Inferior parietal cortex (tissue), 1 donor: Measurements from ENCODE around the gene CEP112.

Source experiments
- DNase-seq: peaks from one replicate; pipeline ENCODE4 v3.0.0-alpha.2; 2016; ENCODE audit errors: extremely low spot score

Gene CEP112

DNA sequence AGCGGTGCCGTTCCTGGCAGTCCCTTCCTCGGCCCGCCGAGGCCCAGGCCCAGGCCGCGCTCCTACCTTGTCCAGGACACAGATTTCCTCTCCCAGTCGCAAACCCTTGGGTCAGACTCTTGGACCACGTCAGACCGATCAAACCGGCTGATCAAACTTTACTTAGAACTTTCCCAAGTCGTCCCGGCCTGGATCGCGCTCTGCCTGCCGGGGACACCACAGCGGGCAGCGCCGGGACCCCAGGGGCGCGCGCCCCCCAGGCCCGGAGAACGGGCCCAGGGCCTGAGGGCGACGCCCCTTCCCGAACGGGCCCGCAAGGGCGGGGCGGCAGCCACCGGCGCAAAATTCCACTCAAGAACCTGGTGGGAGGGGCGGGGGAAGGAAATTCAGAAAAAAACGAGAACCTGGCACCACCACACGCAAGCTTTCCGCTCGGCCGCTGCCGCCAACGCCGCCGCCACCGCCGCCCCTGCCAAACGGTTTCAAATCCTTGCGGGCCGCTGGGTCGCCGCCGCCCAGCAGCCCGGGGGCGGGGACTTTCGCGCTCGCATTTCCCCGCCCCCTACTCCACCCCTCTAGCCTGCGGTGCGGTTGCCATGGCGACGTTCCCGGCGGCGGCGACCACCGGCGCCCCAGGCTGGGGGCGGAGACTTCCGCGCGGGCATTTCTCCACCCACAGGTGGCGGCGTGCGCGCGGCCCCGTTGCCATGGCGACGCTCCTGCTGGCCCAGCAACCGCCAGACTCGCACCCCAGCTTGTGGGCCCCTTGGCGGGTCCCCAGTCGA lies at the start of gene CEP112:
CEP112 (minus strand) TSS at position 541 of the 785 bp plus-strand sequence.
- no peak for DNase-seq

DNA sequence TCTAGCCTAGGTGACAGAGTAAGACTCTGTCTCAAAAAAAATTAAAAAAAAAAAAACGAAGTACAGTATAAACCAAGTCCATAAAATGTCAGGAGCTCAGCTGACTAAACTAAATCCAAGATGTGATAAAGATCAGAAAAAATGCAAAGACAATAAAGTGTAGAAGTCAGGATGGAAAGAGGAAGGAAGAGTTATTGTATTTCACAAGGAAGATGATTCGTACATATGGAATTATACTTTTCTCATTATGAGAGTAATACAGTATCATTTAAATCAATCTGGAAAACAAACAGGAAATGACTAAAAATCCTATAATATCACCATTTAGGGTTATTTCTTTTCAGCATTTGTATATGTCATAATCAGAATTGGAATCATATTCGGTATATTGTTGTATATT lies 48.7 kb upstream of the CEP112 start:
- DNase-seq, result no peak

DNA sequence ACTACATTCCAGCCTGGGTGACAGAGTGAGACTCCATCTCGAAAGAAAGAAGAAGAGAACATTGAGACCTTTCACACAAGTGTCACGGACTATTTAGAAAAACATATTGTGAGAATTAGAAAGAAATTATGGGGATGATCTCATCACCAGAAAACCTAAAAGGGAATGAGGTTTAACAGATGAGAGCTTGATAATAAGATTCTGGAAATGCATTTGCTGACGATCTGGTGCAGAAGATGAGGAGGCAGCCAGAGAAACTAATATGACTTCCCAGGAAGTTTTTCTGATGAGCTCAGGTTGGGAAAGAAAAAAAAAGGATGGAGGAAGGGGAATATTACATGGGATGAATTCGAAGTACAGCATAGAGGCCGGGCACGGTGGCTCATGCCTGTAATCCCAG lies 48.1 kb upstream of the CEP112 start:
- DNase-seq, result no peak

DNA sequence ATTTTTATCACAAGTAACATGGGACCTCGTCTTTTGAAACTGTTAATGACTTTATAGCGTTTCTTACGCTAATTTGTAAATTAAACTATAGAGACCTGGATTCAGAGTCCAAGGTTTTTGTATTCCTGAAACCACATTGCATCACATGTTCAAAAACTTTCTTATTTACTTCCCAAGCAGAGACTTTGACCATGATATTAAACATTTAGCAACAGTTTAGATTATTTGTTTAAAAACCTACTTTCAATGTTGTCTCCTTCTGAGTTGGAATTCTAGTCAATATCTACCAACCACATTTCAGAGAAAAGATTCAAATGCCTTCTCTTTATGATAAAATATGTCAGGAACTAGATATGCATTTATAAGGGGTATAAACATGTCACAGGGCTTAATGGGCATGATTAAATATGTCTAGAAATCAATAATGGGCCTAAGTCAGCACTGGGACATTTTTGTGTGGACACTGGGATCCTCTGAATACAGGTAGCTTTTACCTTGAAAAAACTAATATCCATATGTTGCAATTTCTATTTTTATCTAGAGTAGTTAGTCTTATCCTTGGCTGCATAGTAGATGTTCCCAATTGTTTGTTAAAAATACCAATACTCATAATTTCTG lies 43.6 kb upstream of the CEP112 start:
- DNase-seq, result no peak

DNA sequence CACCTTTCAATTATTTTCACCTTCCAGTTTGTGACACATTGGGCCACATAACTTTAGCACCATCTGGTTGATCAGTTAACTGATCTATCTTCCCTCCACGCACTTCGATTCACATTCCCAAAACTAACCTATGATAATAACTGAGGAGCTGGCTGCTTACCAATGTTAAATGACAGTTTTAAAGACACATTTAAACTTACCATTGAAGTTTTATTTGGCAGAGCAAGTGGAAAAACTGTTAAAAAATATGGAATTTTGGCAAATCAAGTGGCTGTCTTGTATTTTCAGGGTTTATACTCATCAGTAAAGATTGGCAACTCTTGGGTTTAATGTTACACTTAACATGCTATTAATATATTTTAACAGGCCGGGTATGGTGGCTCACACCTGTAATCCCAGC lies 42.7 kb upstream of the CEP112 start:
- no peak for DNase-seq

DNA sequence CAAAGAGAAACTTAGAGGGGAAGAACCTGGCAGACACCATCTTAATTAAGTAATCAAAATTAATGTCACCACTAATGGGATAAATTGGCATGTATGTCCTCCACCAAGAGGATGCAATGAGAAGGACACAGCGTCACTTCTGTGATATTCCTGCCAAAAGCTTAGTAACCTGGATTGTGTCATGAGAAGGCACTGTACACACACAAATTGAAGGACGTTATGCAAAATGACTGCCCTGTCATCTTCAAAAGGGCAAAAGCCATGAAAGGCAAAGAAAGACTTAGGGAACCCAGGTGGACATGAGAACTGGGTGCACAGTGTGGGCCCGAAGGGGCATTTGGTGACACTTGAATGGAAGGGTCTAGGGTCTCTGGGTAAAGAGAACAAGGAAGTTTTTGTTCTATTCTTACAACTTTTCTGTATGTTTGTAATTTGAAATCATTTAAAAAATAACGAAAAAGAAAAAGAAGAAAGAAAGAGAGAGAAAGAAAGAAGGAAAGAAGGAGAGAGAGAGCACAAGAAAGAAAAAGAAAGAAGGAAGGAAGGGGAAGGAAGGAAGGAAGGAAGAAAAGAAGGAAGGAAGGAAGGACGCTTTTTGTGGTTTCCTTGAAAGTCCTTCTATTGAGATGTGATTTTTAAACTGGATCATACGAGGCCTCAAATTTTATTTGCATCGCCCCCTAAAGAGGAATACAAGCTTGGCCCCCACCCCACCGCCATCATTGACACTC lies 41.3 kb upstream of the CEP112 start:
- no peak for DNase-seq

DNA sequence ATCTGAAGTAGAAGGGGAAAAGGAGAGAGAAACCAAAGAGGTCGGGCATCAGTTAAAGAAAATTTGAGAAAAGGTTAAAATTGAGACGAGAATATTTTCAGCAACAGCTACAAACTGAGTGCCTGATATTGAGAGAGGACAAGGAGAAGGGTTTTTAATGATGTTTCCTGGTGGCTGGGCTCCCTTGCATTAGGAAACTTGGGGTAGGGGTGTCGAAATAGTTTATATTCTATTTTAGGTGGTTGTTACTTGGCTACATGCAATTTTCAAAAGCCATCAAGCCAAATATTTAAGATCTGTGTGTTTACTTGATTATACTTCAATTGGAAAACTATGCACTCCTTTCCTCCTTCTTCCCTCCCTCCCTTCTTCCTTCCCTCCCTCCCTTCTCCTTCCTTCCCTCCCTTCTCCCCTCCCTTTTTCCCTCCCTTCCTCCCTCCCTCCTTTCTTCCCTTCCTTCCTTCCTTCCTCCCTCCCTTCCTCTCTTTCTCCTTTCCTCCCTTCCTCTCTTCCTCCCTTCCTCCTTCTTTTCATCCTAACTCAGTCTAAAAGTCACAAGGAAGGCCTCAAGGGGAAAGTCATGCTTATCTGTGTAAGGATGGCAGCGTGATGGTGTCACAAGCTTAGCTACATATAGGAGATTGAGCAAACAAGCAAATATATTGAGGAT lies 39.1 kb upstream of the CEP112 start:
- DNase-seq, result no peak

DNA sequence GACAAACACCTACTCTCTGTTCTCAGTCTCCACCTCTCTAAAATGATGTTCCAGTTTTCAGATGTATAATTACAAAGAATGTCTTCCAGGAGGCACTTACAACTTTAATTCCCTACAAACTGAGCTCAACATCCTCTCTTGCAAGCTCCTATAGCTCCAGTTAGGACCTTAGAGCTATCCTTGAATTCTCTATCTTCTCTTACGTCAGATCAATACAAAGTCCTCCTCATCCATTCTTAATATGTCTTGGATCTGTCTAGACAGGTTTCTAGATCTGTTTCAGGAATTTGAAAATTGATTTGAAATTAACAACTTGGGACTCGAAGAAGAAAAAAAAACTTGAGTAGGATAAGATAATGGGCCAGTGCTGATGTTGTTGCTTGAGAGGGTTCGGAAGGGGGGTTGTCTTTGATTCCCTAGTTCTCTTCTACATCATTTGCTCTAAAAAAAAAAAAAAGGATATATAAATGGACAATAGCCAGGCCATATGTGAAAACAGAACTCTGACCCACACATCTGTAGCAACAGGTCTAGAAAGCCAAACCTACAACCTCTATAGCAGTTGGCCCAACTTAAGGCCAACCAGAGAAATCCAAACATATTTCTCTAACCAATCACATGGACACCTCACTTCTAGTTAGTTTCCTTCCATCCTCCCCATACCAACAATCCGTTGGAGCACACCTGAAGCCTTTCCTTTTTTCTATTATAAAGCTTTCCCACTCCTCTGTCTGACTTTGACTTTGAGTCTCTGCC lies 38.0 kb upstream of the CEP112 start:
- no peak for DNase-seq

DNA sequence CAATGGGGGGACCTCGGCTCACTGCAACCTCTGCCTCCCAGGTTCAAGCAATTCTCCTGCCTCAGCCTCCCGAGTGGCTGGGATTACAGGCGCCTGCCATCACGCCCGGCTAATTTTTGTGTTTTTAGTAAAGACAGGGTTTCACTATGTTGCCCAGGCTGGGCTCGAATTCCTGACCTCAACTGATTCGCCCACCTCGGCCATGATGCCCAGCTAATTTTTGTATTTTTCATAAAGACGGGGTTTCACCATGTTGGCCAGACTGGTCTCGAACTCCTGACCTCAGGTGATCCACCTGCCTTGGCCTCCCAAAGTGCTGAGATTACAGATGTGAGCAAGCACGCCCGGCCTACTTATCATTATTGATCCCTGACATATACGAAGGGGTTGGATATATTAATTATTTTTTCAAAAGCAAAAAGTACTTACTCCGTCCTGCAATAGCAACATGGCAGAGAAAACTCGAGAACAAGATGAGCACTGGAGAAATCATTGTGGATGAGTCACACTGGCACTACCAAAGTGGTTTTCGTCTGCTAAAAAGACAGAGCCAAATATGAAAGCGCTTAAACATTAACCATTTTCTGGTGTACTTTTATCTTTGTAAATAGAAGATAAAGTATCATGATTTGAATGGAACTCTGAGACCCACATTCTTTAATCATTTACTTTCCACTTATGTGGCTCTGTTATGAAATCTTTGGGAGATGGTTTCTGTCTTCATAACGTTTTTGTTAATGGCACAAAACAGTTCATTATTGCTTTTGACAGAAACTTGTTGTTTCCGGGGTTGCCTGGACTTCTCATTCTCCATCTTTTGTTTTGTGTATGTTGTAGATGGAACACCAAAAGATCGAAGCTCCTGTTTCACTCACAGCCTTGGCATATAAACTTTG lies 37.2 kb upstream of the CEP112 start, which contains the start of gene APOH:
APOH (minus strand) TSS at position 529 of the 896 bp plus-strand sequence; CDS start at position 493, 36 bp downstream.
- DNase-seq, result no peak

DNA sequence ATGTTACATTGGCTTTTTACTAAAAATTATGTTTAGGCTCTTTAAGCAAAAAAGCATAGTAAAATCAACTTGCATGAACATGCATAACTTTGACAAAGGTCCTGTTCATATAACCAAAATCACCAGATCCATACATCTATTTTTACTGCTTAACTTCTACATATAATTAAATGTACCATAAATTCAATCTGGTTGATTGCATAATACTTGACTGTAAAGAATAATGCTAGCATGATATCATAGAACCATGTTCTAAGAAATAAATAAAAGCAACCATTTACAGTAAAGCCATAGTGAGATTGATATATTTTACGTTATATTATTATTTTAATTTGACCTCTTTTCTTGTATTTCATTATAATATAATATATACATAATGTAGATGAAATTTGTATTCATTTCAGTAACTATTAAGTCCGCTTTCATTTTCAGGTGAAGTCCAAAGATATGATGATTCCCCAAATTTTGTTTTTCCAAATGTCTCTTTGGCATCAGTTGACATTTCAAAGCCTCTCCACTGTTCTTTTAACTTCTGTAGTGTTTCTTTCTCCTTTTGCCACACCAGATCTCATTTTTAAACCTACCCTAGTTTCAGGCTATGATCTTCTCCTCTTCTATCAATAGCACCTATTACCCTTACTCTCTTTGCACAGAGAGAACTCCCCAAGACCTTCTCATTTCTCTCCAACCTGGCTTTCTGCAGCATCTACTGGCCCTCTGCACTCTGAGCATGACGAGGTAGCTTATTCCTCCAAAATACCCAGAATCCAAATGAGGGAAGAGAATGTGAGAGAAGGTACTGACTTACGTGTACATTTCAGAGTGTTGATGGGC lies 35.5 kb upstream of the CEP112 start:
- DNase-seq, result no peak

DNA sequence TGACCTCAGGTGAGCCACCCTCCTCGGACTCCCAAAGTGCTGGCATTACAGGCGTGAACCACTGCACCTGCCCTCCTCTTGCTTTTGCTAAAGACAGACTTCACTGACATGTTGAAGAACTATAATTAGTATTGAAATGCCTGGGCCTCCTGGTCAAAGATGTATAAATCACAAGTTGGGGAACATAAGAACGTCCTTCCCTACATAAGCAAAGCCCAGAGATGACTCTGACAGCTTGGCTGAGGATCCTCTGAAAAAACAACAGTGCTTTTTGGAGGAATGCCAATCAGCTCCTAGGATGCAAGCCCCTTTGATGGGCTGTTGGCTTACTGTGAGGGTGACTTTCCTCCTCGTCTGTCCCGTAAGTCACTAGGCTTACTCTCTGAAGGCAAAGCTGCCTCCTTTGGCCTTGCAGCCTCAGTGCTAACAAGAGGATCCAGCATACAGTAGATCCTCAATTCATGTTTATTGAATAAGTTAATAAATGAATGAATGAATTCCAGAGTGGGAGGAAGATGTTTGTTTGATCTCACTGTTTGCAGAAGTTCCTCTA lies 30.9 kb upstream of the CEP112 start:
- no peak for DNase-seq

DNA sequence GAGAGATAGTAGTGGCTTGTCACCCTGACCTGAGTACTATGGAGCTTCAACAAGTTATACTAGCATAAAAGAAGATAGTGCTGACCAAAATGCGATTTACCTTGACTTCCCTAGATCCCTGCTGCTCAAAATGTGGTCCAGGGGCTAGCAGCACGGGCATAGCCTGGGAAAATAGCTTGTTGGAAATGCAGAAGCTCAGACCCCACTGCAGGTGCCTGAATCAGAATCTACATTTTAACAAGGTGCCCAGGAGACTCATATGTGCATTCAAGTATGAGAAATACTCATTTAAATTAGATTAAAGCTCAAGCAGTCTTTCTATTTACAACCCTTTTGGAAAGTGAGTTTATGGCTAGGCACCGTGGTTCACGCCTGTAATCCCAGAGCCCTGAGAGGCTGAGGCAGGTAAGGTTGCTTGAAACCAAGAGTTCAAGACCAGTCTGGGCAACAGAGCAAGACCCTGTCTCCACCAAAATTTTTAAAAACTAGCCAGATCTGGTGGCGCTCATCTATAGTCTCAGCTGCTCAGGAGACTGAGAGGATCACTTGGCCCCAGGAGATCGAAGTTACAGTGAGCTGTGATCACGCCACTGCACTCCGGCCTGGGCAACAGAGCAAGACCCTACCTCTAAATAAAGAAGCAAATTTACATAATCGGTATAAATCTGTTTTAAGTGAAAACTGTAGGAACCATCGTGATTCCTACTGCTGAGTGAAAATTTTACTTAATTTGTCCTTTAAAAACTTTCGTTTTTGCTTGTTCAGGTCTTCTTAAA lies 30.0 kb upstream of the CEP112 start:
- no peak for DNase-seq

DNA sequence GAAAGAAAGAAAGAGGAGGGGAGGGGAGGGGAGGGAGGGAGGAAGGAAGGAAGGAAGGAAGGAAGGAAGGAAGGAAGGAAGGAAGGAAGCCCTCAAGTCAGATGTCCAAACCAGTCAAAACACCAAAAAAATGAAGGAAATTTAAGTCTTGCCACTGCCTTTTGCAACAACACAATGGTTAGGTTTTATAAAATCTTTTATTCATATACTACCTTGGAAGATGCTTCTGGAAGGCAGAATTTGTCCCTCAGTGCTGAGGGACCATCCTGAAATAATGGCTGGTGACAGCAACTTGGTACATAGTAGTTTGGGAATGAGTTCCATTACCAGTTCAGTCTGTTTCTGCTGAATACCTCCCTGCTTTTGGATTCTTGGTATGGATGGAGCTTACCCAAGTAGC lies 29.4 kb upstream of the CEP112 start:
- no peak for DNase-seq

DNA sequence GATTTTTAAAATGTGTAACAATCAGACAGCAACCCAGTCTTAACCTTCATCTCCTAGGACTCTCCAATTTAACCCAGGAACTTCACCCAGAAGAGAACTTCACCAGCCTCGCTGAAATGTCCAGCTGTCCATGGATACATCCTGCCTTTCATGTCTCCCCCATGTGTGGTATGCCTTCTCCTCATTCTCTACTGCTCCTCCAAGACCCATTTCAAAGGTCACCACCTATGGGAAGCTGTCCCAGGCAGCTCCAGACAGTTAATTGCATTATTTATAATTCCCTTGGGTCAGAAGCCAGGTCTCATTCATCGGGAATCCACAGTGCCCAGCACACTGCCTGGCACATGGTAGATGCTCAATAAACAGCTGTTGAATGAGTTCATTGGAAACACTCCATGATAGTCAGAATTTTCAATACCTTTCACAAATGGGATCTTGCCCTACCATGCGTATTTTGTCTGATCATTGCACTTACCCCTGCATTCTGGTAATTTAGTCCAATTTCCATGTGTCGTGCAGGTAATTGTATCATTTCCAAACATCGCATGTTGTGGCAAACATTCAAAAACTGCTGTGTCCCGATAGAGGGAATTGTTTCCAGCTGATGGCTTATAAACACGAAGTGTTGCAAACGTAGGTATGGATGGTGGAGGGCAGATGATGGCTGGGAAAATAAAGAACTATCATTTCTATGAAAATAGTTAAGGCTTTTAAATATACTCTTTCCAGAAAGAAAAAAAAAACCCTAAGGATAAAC lies 28.3 kb upstream of the CEP112 start:
- DNase-seq, result no peak

DNA sequence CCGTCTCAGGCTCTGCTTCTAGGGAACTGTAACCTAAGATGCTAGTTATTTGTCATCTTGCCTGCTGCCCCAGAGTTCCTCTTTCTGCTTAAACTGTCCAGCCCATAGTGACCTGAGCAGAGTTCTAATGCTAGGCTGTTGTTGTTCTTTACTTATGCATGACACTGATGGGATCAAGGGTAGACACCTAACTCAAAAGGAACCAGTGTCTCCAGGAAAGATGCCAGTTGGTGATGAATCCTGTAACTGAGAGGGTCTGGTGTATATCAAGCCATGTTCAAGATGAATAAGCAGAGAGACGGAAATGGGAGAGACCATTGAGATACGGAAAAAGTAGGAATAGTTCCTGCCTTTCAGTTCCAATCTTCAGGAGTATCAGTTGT lies 23.6 kb upstream of the CEP112 start:
- no peak for DNase-seq

DNA sequence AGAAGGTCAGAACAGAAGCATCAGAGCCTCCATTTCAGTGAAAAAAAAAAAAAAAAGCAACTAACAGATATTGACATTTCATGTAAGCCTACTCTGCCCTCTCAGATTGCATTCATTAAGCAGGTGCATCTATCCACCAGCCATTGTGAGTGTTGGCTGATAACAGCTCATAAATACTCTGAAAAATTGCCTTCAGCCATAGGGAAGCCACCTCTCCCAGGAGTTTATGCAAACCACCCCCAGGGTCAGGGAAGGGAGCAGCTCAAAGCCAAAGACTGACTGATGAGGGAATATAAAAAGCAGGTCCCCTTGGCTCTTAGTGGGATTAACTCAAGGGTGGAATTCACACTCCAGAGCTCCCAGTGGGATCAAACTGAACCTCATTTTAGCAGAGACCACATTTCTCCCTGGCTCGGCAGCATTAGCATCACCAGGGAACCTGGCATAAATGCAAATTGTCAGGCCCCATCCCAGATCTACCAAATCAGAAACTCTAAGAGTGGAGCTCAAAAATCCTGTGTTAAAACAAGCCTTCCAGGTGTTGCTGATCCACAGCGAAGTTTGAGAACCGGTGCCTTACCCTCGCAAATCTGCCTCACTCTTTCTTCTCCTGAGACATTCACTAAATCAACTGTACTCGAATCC lies 23.1 kb upstream of the CEP112 start:
- no peak for DNase-seq
